HG03439 (cell line): ENCODE data around the gene LAMA3.

Experiments
- ATAC-seq: cut with Tn5 transposase; IDR thresholded peaks from one replicate; pipeline ENCODE4 v1.9.1; 2021; ENCODE audit warnings: mild to moderate bottlenecking, moderate library complexity; ENCODE audit not compliant: unreplicated experiment

Gene LAMA3

GRCh38 chr18:23889907-23890306 lies 200.7 kb downstream of the LAMA3 start:
- ATAC-seq, result no peak

GRCh38 chr18:23890589-23890988 lies 201.3 kb downstream of the LAMA3 start:
- ATAC-seq, result no peak

GRCh38 chr18:23893653-23894052 lies 204.4 kb downstream of the LAMA3 start:
- ATAC-seq, result no peak

DNA sequence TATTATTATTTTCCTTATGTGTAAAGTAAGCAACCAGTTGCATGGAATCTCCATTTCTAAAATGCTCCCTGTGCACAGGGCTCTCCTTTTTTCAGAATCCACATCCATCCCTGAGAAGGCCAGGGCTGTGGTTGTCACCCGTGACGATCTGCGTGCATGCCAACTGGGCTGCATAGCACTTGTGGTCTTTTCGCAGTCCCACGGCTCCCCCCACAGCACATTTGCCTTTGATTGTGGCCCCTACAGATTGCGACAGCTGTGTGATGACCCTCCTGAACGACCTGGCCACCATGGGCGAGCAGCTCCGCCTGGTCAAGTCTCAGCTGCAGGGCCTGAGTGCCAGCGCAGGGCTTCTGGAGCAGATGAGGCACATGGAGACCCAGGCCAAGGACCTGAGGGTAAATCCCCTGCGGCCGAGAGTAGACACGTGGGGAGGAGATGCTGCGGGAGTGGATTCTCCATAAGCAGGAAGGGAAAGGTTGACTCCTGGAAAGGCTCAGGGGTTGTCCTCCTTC lies 205.5 kb downstream of the LAMA3 start:
- ATAC-seq, result no peak

DNA sequence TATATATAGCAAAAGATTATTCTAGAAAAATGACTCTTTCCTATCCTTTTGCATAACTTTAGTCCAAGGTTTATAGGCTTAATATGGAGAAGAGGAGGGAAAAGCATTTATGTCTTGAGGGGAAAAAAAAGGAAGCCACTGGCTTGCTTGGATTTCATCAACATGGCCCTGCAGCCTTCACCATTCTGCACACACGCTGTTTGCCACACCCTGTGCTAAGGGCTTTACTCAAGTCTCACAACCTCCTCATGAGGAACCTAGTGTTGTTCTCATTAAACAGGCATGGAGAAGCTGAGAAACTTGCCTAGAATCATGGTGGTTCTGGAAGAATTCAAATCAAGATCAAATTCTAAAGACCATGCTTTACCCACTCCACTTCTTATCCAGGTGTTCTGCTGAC lies 208.0 kb downstream of the LAMA3 start:
- ATAC-seq, result no peak

DNA sequence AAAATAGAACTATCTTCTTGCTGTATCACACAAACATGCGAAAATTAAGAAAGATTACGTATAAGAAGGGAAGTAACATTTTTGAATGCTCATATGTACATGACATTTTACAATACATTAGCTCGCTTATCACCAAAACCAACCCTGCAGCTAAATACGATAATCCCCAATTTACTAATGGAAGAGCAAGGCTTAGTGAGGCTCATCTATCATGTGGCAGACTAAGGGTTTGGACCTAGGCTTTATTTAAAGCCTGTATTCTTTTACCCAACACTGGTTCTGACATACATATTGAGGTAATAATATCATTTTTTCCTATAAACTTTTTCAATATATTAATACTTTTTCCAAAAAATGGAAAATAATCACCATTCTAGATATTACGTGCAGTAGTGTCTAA lies 208.5 kb downstream of the LAMA3 start:
- ATAC-seq, result no peak

DNA sequence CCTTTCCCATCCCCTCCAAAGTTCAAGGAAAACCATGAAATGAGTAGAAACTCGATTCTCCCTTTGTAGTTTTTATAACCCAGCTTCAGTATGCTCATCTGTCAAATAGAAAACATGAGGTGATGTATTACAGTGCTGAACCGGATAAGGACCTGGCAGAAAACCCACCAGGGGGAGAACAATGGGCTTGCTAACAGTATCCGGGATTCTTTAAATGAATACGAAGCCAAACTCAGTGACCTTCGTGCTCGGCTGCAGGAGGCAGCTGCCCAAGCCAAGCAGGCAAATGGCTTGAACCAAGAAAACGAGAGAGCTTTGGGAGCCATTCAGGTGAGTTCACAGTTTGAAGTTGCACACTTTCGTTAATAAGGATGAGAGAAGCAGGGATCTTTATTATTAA lies 211.7 kb downstream of the LAMA3 start:
- no peak for ATAC-seq

- no peak for ATAC-seq
These were observed 213.1 kb downstream of the LAMA3 start for GRCh38 chr18:23902396-23902795.

- ATAC-seq, result no peak
These were observed 214.7 kb downstream of the LAMA3 start for GRCh38 chr18:23903971-23904370.

GRCh38 chr18:23906658-23907057 lies 217.4 kb downstream of the LAMA3 start:
- no peak for ATAC-seq

DNA sequence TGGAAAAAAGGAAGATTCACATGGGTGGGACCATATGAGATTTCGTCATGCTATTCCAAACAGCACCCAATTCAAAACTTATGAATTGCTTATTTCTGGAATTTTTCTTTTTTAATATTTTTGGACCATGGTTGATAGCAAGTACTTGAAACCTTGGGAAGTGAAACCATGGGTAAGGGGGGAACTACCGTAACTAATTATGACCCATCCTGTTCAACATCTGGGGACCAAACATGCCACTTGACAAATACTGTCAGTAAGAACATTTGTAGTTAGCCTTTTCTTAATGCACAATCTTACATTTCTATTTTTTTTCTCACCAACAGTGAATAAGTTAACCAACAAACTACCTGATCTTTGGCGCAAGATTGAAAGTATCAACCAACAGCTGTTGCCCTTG lies 219.6 kb downstream of the LAMA3 start:
- no peak for ATAC-seq

DNA sequence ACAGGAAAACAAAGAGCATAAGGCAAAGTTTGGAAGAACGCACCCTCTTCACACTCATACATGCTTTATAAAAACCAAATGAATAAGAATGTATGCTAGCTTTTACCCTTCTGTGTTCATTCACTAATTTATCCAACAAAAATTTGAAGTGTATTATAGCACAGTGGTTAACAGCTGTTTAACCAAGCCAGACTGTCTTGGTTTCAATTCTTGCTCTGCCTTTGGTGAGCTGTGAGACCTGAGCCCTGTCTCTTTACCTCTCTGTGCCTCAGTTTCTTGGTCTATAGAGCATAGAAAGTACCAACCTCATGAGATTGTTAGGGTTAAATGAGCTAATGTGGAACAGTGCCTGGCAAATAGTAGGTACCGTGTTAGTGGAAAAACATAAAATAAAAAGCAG lies 220.8 kb downstream of the LAMA3 start:
- ATAC-seq, result no peak

DNA sequence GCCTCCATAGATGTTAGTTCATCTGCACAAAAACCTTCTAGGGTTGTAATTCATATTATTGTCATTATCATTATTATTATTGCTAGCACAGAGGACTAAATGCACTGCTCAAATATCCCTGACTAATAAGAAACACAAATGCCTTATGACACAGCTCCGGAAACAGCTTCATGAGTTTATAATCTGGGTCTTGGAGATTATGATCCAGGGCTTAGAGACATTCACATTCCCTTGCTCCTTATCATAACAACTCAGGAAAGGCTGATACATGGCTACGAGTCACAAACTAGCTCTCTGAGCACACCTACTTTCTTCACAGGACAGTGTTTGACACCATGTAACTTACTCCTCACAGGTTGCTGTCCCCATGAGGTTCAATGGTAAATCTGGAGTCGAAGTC lies 223.1 kb downstream of the LAMA3 start:
- no peak for ATAC-seq

DNA sequence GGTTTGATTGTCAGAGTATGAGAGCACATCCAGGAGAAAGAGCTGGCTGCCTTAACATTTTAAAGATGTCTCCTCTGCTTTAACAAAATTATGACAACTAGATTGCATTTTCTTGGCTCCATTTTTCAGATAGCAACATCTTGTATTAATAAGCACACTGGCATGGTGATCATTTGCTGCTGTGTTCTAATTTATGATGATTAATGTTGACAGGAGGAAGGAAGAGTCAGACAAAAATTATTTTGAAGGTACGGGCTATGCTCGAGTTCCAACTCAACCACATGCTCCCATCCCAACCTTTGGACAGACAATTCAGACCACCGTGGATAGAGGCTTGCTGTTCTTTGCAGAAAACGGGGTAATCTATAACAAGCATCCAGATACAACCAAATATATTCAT lies 227.1 kb downstream of the LAMA3 start:
- ATAC-seq, result no peak

- no peak for ATAC-seq
These were observed 229.3 kb downstream of the LAMA3 start for GRCh38 chr18:23918395-23919032.

GRCh38 chr18:23920054-23920453 lies 230.8 kb downstream of the LAMA3 start:
- no peak for ATAC-seq

DNA sequence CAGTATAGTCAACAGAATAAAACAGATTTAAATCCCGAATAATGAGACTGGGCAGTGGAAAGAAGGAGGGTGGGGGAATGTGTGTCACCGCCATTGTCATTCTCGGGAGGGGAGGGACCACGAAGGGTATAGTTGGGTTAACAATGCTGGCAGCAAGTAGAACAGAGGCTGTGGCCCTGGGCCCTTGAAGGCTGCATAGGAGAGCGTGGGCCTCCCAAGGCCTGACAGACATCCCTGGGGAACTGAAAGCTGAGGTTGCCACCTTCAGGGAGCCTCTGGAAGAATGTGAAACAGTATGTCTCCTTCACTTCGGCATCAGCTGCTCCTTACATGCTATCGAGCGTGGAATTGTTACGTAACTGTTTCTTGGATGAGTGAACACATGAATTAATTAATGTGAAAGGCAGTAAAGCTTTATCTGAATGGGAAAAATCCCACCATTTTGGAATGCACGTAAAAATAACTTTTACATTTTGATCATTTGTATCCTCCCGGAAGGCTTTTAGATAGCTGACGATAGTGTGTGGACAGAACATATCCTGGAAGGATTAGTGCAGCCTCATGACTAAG lies 232.5 kb downstream of the LAMA3 start:
- ATAC-seq, result no peak

DNA sequence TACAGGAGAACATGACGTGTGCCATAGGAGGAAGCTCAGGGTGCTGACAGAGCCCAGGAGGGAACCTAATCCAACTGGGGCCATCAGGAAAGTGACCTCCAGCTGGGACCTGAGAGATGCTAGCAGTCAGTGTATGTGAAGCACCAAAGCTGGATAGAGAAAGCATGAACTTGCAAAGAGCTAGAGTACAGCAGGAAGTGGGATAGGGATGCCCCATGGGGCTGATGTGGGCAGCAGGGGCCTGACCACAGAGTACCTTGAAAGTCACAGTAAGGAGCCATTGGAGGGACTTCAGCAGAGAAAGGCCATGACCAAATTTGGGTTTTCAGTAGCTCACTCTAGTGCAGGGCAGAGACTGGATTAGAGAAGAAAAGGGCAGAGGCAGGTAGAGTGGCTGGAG lies 233.7 kb downstream of the LAMA3 start:
- no peak for ATAC-seq

- no peak for ATAC-seq
These were observed 235.6 kb downstream of the LAMA3 start for GRCh38 chr18:23924813-23925212.

GRCh38 chr18:23926571-23926970 lies 237.3 kb downstream of the LAMA3 start:
- ATAC-seq, result no peak

DNA sequence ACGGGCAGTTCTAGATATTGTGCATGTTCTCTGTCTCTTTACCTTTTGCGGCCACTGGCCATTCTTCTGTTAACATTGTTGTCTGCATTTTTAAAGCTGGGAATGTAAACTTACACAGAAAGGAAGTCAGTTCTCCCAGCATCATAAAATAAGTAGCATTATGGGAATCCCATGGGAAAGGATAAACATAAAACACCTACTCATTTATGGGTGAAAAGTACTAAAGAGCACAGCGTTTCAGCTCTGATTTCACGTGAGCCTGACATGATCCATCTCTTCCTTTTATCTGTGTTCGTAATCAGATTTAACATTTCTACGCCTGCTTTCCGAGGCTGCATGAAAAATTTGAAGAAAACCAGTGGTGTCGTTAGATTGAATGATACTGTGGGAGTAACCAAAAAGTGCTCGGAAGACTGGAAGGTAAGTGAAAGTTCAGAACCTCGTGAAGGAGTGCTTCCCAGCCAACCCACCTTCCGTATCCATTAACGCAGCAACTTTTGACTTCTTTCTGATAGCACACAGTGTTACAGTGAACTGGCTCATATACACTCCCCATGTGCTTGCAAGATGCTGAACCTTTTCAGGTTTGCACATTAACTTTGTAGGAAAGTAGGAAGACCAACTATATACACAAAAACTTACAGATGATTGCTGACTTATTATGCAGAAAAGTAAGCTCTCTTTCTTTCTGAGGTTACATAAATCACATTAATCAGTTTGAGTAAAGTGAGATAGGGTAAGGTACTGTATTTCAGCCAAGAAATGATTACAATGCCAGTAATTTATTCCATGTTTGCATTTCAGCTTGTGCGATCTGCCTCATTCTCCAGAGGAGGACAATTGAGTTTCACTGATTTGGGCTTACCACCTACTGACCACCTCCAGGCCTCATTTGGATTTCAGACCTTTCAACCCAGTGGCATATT lies 238.8 kb downstream of the LAMA3 start:
- ATAC-seq, result no peak
